ENCODE results near the gene TOMM7. TPM values are rescaled to one million over a fixed set of nuclear protein-coding genes. Genes with fewer than 3 reads are reported as not detected.

The TOMM7 gene
- total and polyA plus RNA-seq, 9 of the 15 experiments (the other 6 are each of a cell fraction or from before 2014, with no cell fraction given), result 283 to 1,717 (median 638) TPM

DNA sequence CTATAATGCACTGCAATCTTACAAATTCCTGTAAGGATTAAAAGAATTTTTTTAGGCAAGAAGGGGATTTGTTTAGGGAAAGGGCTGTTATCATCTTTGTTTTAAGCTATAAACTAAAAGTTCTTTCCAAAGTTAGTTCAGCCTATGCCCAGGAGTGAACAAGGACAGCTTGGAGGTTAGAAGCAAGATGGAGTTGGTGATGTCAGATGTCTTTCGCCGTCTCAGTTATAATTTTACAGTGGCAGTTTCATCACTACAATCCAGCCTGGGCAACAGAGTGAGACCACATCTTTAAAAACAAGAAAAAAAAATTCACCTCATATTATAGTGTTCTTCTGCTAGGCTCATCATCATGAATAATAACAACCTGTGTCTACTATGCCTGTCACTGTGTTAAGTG, 2.1 kb upstream of the TOMM7 start (continued):
- TF ChIP-seq HSF4 (CRISPR knock-in tag; IDR thresholded peaks at IDR 0.05; ENCODE audit: borderline replicate concordance), result no peak
- no peak for TF ChIP-seq ZKSCAN1 (IDR thresholded peaks at IDR 0.05; ENCODE audit: low read depth, low read length)
- TF ChIP-seq ZNF696 (CRISPR knock-in tag; conservative IDR thresholded peaks at IDR 0.05), result no peak
- no peak for TF ChIP-seq HIVEP1 (CRISPR knock-in tag; IDR thresholded peaks at IDR 0.05)
- no peak for TF ChIP-seq HNRNPK (IDR thresholded peaks at IDR 0.05; ENCODE audit: low read depth, low read length, poor library complexity, severe bottlenecking)
- no peak for TF ChIP-seq ETV5 (CRISPR knock-in tag; IDR thresholded peaks at IDR 0.05; ENCODE audit: low read depth)
- 0 out of 2 replicates have a peak, but pooled peaks have one; percentile 28 for TF ChIP-seq NFXL1 (CRISPR knock-in tag; IDR thresholded peaks at IDR 0.05)
- no peak for TF ChIP-seq SLC30A9 (CRISPR knock-in tag; IDR thresholded peaks at IDR 0.05)
- no peak for TF ChIP-seq CHCHD3 (CRISPR knock-in tag; IDR thresholded peaks at IDR 0.05)
- TF ChIP-seq PYGO2 (tag; IDR thresholded peaks at IDR 0.05), result peak; percentile 84
- no peak for TF ChIP-seq ZFP36 (IDR thresholded peaks at IDR 0.05; ENCODE audit: low read depth, low read length, partially characterized antibody)
- TF ChIP-seq, protein P1, sequence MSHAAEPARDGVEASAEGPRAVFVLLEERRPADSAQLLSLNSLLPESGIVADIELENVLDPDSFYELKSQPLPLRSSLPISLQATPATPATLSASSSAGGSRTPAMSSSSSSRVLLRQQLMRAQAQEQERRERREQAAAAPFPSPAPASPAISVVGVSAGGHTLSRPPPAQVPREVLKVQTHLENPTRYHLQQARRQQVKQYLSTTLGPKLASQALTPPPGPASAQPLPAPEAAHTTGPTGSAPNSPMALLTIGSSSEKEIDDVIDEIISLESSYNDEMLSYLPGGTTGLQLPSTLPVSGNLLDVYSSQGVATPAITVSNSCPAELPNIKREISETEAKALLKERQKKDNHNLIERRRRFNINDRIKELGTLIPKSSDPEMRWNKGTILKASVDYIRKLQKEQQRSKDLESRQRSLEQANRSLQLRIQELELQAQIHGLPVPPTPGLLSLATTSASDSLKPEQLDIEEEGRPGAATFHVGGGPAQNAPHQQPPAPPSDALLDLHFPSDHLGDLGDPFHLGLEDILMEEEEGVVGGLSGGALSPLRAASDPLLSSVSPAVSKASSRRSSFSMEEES (CRISPR knock-in tag; IDR thresholded peaks at IDR 0.05), result no peak
- TF ChIP-seq TCF7 (IDR thresholded peaks at IDR 0.05; ENCODE audit: borderline replicate concordance), result no peak
- no peak for TF ChIP-seq ZNF444 (CRISPR knock-in tag; IDR thresholded peaks at IDR 0.05)
- no peak for TF ChIP-seq BRF1 (IDR thresholded peaks at IDR 0.05; ENCODE audit: borderline replicate concordance, extremely low read depth, insufficient read length)
- no peak for TF ChIP-seq NFATC3 (IDR thresholded peaks at IDR 0.05)
- TF ChIP-seq ESRRB (CRISPR knock-in tag; IDR thresholded peaks at IDR 0.05; ENCODE audit: borderline replicate concordance), result no peak
- no peak for TF ChIP-seq ZSCAN32 (CRISPR knock-in tag; IDR thresholded peaks at IDR 0.05)
- no peak for TF ChIP-seq FOXA1 (IDR thresholded peaks at IDR 0.05; ENCODE audit: borderline replicate concordance)
- TF ChIP-seq SMARCB1 (IDR thresholded peaks at IDR 0.05; ENCODE audit: insufficient read length, low read depth), result no peak
- TF ChIP-seq RCOR1 (IDR thresholded peaks at IDR 0.05; ENCODE audit: borderline replicate concordance in 1 of 2, low read depth in 2 of 2, low read length in 2 of 2), result no peak
- TF ChIP-seq ZNF592 (IDR thresholded peaks at IDR 0.05), result peak; percentile 91
- no peak for TF ChIP-seq ZZZ3 (IDR thresholded peaks at IDR 0.05)
- no peak for TF ChIP-seq GABPA (tag; conservative IDR thresholded peaks at IDR 0.05; ENCODE audit: low read depth)
- TF ChIP-seq TAL1 (IDR thresholded peaks at IDR 0.05), result no peak

Data from K562 (cell line).